Hepatocyte (in vitro differentiated cells): ENCODE data around the gene CCN6.

Source experiments
- CTCF ChIP-seq: fragments of 200-600 bp; sonication (generic); IDR thresholded peaks from 2 replicates; pipeline ENCODE4 v1.5.1; 2016; ENCODE audit warnings: antibody characterized with exemption, mild to moderate bottlenecking; ENCODE audit not compliant: poor library complexity
- EZH2 ChIP-seq: fragments of 200-600 bp; sonication (generic); IDR thresholded peaks from 2 replicates; pipeline ENCODE4 v1.6.1; 2016; ENCODE audit warnings: antibody characterized with exemption, mild to moderate bottlenecking, borderline replicate concordance

DNA sequence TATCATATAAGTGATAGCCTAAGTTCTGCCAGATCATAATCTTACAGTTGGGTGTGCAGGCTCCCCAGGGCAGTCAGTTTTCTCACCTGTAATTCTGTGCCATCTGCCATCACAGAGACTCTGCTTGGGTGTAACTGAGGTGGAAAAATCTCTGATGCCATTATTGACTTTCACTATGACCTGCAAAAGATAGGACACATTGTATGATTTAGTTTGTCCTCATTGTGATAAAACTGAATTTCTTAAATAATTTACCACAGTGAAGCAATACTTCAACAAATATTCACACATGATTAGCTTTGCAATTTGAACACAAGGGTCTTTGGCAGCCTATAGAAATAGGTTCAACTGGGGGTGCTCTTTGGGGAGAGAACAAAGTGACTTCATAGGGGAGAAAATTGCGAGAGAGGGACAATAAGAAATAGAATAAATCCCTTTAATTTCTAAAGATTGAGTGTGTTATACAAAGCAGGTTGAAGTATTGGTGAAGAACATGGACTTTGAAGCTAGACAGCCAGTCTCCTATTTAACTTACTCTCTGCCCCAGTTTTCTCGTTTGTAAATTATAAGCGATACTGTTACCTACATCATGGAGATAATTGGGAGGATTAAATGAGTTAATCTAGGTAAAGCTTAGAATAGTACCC is 60.8 kb downstream of the CCN6 start:
- TF ChIP-seq CTCF (no peak), EZH2 (no peak)
